Stimulated activated naive CD4-positive, alpha-beta T cell (primary cell): ENCODE data around the gene CGA.

ENCODE experiments used
- DNase-seq, 6 experiments: peaks; one replicate each; lab custom pipeline; 2025; lab: John Stamatoyannopoulos, UW

The CGA gene

DNA sequence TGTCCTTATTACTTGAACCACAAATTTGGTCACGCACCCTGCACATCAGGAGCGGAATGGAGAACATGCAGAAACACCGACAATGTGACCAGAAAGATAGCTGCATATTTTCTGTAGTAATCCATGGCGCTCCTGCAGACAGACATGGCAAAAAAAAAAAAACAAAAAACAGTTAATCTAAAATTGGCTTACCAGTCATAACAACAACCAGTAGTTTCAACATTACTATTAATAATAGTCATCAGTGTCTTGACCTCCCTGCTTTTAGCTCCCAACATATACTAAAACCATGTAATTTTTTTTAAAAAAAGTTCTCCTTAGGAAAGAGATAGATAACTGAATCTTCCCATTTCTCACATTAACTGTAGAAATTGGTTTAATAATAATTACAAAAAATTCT lies 6.8 kb downstream of the CGA start:
- no peak for DNase-seq

- DNase-seq = no peak
These were observed 12.7 kb downstream of the CGA start for GRCh38 chr6:87082160-87082721.

GRCh38 chr6:87078983-87079616 lies 15.8 kb downstream of the CGA start:
- DNase-seq = peak in 4 of 6 experiments; percentile 4 to 28 (median 14)

- no peak for DNase-seq
These were observed 19.7 kb downstream of the CGA start for GRCh38 chr6:87075168-87075567.

DNA sequence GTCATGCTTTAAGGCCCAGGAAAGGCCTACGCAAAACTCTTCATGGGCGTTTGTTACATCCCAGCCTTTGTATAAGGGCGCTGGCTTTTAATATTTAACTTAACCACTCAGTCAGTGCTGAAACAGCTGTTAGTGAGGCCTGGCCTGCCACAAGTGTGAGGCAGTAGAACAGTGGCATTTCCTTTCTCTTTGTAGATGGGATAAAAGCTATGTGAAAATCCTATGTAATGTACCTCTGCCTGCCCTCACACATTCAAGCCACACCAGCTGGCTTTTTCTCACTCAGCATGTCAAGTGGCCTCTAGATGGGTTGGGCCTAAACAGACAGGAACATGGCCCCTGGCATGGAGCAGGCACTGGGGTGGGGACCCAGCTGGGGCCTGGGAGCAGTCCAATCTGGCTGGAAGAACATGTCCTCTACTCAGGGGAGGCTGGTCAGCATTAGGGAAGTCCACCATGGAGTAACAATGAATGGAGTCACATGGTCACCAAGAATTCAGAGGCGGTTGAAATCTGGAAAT lies 20.7 kb downstream of the CGA start:
- DNase-seq = no peak

DNA sequence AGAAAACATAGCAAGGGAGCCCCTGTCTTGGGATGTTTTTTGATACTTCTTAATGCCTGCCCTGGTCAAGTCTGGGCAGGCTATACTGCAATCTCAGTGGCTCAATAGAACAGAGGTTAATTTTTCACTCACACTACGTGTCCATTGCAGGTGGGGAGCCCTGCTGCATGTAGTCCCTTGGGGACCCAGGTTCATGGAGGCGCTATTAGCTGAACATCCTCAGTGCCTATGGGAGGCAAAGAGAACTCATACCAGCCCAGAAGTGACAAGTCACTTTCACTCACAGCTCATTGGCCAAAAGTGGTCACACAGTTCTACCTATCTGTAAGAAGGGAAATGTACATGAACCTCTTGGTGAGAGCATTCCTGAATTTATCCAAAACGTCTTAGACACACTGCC lies 23.2 kb downstream of the CGA start:
- DNase-seq = no peak

- no peak for DNase-seq
These were observed 24.2 kb downstream of the CGA start for GRCh38 chr6:87070741-87071140.

DNA sequence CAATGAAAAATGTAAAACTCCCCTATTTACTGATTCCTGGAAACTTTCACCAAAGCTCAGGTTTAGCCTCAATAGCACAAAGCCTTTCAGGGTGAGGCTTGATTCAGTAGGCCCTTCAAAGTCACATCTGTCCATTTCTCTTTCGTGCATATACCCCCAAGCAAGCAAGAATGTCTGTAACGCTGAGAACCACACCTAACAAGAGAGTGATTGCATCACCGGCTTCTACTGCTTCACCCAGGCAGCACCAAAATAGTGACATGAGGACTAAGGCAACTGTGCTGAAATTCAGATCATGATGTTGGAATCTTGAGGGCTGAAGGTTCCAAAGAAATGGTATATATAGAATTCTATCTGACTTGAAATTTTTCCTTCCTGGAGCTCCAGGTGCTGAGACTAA lies 26.1 kb downstream of the CGA start:
- no peak for DNase-seq

DNA sequence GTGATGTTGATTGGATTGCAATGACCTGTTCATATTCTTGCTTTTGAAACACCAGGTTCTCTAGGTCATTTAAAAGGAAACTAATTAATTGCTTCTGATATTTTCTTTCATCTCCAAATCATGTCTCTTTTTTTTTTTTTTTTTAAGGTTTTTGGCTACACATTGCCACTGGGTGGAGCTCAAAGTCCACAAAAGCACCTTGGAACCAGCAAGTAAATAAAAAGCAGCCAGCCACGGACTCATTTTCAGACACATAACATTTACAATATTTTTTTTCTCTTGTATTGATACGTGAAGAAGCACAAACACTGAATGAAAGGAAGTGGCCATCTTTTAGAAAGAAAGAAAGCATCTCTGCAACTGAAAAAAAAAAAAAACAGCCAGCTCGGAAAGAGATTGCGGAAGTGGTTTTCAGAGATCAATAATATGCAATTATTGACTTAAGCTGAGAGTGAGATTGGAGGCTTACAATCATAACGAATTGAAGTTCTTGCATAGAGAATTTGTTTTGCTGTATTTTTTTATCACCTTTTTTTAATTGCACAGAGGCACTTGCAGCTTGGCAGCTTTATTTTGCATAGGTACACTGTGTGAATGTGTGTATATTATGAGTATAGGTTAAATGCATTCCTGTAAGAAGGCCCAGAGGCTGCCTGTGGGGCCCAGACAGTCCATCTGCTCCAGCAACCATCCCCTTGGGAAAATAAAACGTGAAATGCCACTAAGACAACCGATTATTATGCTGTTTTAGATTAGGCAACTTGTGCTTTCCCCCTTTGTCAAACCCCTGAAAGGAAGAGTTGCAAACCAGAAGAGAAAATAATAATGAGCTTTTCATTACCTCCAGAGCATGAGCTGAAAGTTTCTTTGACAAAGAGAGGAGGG lies 28.2 kb downstream of the CGA start:
- DNase-seq = peak in 3 of 6 experiments; percentile 3 to 22 (median 17)

DNA sequence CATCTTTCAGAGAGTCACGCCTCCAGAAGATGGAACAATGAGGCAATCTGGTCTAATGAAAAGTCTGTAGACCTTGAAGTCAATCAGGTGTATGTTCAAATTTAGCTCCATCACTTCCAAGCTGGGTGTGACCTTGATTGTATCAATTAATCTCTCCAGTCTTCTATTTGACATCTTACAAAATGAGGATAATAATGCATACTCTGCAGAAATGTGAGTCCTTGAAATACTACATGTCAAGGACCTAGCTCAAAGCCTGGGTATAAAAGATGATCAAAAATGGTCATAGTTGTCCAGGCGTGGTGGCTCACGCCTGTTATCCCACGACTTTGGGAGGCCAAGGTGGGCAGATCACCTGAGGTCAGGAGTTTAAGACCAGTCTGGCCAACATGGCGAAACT lies 29.8 kb downstream of the CGA start:
- DNase-seq = no peak

DNA sequence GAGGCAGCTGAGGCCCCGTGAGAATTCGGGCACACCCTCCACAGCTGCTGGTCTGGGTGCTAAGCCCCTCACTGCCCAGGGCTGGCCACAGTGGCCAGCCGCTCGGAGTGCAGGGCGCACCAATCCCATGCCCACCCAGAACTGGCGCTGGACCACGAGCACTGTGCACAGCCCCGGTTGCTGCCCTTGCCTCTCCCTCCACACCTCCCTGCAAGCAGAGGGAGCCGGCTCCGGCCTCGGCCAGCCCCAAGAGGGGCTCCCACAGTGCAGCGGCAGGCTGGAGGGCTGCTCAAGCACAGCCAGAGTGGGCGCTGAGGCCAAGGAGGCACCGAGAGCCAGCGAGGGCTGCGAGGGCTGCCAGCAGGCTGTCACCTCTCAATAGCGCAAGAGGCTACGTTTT lies 35.0 kb downstream of the CGA start:
- DNase-seq = no peak

GRCh38 chr6:87054143-87054833 lies 40.6 kb downstream of the CGA start:
- DNase-seq = no peak

DNA sequence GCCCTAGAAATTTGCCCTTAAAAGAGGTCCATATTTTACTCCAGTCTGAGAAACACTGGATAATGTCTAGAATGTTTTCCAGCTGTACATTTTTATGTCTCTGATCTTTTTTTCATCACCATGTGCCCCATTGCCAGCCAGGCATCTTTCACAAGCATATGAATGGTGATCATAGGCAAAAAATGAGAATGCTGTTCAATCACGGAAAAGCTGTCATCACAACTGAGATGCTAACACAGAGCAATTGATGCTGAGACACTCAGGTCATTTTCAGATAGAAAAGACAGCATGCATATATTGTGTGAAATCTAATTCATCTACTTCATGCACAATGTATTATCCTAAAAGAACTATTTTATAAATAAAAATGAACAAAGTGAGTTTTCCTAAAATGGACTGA lies 41.6 kb downstream of the CGA start:
- no peak for DNase-seq

DNA sequence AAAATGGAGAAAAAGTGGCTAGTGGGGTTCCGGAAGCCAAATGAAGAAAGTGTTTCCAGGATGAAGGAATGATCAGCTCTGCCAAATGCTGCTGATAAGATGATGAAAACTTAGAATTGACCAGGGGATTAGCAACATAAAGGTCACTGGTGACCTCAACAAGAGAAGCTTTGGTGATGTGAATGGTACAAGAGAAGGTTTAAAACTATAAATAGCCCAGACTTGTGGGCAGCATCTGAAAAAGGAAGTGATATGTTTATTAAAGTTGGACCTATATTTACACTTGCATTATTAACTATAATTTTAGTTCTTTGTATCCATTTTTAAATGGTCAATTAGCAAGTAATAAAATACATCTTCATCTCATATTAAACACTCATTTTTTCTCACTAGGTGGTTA lies 45.1 kb downstream of the CGA start:
- no peak for DNase-seq

DNA sequence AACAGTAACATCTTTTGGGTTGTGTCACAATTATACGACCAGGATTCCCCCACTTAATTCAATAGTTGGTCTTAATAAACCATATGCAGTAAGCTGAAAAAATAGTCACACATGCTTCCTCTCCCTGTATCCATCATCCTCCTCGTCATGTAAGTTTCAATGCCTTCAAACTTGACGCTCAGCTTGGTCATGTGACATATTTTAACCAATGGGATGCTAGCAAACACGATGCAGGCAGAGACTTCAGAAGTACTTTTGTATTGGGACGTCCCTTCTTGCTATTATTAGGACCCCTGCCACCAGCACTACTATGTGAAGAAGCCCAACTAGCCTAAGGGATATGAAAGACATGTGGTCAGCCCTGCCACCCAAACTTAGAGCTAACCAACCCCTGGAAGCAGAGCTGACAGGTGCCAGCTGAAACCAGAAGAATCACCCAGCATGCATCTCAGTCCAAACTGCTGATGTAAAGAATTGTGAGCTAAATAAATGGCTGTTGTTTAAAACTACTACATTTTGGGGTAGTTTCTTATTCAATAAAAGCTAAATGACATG lies 49.3 kb downstream of the CGA start:
- DNase-seq = no peak

DNA sequence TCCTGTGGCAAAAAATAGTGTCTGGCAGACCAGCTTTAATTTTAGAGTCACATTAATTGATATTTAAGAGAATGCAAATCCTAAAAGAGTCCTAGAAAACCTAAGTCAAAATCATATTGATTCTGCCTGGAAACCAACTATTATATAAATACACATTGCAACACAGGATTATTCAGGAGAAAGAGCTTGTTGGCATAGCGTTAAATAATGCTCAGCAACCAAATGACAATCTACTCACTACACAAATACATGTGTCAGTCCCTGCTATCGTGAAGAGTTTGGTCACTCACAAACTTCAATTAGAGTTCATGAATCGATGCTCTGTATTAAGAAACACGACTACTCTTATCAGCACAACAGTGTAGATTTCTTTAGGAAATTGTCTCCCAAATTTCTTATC lies 54.2 kb downstream of the CGA start:
- no peak for DNase-seq
